NCI-H1092 (cell line): ENCODE data around the gene MAPK11.
"Not testable (repeated sequence)": the region's sequence is repeated elsewhere in the genome, so short reads cannot be mapped to it uniquely, and the experiment has no call there.

Experiments used
- DNase-seq: peaks from one replicate; lab custom pipeline; 2025; lab: John Stamatoyannopoulos, UW

The MAPK11 gene

GRCh38 chr22:50276143-50276542, 6.0 kb upstream of the MAPK11 start:
- no peak for DNase-seq

GRCh38 chr22:50275181-50276055, 5.2 kb upstream of the MAPK11 start:
- DNase-seq: no peak

GRCh38 chr22:50274771-50275170, 4.6 kb upstream of the MAPK11 start:
- no peak for DNase-seq

GRCh38 chr22:50274311-50274710, 4.1 kb upstream of the MAPK11 start:
- DNase-seq: no peak

DNA sequence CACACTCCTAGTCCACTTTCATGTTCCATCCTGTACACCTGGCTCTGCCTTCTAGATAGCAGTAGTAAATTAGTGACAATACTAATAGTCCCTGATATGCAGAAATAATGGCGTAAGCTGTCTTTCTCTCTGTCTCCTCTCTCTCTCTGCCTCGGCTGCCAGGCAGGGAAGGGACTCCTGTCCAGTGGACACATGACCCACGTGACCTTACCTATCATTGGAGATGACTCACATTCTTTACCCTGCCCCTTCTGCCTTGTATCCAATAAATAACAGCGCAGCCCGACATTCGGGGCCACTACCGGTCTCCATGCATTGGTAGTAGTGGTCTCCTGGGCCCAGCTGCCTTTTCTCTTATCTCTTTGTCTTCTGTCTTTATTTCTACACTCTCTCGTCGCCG, 3.6 kb upstream of the MAPK11 start:
- DNase-seq: not testable (repeated sequence)

DNA sequence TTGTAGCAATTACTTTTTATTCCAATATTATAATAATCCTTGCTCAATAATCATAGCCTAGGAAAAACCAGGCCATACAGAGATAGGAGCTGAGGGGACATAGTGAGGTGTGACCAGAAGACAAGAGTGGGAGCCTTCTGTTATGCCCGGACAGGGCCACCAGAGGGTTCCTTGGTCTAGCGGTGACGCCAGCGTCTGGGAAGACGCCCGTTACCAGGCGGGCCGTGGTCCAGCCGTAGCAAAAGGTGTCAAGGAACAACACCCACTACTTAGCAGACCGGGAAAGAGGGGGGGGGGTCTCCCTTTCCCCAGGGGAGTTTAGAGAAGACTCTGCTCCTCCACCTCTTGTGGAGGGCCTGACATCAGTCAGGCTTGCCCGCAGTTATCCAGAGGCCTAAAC, 3.2 kb upstream of the MAPK11 start:
- DNase-seq: not testable (repeated sequence)

DNA sequence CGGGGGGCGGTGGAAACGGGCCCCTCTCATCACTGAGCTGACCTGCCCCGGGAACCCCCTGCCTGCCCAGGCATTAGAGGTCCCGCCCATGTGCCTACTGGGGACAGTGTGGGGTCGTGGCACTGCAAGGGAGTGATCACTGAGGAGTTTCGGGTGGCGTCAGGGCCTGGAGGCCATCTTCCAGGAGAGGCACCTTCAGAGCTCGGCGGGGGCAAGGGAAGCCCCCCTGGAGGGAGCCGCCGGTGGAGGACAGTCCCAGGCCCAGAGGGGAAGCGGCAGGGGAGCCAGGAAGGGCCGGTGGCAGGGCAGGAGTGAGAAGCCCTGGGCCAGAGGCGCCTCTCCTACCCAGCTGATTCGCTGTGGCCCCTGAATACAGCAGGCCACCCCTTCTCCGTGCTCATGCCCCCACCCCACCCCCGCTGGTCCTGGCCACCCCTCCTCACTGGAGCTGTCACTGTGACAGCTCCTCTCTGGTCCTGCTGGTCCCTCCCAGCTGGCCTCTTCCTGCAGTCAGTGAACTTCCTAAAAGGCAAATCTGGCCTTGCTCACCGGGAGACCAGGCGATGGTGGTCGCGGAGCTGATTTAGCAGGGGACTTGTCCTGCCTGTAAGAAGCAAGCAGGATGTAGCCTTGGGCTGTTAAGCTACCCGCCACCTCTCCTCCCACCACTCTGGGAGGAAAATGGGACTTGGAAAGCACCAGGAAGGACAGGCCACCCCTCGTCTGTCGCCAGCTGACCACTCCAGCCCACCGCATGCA, 2.0 kb upstream of the MAPK11 start:
- DNase-seq: no peak

GRCh38 chr22:50271519-50271970, 1.4 kb upstream of the MAPK11 start:
- no peak for DNase-seq

DNA sequence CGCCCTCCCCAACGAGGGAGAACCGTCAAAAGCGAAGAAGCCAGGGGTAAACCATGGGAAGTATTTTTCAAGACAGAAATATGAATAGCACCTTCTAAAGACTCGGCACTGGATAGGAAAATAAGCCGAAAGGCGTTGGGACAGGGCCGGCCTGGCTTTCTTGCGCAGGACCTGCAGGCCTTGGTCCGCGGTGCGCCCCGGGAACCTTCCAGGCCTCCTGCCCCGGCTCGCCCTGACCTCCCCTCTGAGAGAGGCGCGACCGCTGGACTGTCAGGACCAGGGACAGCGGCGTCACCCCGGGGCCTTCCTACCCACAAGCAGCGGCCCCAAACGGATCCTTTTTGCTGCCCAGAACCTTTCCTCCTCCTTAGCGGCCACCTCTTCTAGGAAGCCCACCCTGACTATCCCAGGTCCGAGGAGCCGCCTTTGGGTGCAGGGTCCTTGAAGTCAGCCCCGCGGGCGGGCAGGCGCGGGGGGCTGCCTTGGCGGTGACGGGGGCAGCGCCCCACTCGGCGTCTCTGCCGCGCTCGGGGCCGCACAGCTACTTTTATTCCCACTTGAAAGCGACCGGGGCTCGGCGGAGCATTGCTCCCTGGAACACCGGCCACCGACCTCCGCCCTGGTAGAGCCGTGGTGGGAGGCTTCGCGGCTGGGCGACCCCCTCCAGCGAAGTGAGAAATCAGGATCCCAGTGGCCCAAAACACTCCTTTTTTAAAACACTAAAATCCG, 650 bp upstream of the MAPK11 start:
- DNase-seq: no peak

DNA sequence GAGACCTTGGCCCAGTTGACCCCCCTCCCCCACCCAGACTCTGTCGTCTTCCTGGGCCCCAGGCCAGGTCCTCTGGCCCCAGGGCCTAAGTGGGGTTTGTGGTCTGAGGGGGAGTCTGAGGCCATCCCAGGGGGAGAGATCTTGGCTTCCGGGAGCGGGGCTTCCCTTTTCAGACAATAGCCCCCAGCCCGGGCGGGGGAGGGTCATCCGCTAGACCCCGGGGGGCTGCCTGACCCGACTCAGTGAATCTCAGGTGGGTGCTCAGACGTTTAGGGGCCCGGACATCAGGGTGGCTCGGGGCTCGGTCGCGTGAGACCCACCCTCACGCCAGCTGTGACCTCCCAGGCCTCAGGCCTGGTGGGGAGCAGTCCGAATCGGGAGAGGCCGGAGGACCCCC, 609 bp downstream of the MAPK11 start:
- no peak for DNase-seq

DNA sequence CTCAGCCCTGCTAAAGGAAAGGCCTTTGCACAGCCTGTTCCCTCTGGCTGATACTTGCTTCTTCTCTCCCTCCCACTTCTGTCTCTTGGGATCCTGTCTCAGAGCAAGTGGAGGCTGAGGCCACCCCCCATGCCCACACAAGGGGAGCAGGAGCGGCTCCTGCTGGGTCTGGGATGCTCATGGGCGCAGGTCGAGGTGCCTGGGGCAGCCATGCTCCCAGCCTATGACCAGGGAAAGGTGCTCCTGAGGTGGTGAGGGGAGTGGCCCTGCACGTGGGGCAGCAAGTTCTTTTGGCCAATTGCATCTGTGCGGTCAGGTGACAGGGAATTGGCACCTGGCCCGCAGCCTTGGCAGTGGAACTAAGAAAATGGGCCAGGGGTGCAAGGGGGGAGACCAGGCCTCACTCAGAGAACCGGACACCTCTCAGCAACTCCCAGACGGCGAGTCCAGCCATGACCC, 1.5 kb downstream of the MAPK11 start:
- DNase-seq: no peak

DNA sequence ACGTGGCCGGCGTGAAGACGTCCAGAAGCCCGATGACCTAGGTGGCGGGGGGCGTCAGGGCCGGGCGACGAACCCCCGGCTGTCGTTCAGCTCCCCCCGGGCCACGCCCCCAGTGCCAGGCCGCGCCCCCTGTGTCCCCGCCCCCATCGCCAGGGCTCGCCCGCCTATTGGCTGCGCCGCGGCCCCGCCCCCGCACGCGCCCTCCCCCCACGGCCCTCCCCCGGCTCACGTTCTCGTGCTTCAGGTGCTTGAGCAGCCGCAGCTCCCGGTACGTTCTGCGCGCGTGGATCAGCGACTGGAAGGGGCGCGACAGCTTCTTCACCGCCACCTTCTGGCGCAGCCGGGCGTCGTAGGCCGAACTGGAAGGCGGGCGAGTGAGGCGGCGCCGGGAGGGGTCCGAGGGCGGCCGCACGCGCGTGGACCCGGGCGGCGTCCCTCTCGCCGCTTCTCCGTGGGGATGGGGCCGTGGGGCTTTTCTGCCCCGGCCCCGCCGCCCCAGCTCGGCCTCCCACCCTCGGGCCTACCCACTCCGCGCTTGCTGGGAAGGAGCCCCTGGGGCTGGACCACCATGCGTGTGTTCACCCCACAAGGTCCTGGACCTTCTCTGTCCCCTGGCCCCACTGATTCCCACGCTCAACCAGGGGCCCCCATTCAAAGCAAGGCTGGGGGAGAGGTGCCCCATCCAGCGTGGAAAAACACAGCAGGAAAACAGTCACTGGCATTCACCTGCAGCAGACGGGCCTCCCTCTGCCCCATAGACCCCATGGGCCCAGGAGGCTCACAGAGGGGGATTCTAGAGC, 2.4 kb downstream of the MAPK11 start:
- DNase-seq: no peak

DNA sequence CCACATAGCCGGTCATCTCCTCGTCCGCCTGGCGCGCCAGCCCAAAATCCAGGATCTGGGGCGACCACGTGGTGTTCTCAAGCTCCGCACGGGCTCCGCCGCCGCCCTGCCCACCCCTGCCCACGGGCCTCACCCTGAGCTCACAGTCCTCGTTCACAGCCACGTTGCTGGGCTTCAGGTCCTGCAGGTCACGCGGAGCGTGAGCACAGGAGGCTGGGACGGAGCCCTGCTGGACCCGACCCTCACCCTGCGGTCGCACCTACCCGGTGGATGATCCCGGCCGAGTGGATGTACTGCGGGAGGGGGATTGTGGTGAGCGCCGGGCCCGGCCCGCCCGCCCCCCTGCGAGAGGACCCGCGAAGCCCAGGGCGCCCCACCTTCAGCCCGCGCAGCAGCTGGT, 3.2 kb downstream of the MAPK11 start:
- DNase-seq: no peak

DNA sequence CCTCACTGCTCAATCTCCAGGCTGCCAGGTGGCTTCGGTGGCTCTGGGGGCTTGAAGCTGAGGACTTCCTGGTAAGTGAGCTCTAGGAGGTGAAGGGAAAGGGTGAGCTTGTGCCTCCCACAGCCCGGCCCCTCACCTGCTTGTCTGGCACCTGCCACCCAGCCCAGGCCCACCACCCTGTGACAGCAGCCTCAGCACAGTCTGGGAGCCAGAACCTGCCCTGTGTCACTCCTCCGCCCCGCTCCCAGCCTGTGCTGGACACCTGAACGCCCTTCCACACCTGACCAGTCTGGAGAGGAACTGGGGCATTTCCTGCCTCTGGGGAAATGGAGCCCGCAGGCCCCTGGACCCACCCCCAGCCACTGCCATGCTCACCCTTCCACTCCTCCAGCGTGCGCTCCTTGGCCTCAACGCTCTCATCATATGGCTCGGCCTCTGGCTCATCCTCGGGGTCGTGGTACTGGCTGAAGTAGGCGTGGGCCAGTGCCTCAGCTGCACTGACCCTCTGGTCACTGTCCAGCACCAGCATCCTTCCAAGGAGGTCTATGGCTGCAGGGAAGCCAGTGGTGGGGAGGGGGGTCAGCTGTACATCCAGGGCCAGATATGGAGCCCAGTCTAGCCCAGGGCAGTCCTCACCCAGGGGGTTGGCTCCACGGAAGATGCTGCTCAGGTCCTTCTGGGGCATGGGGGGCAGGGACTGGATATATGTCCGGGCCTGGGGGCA, 5.1 kb downstream of the MAPK11 start:
- DNase-seq: no peak

- DNase-seq: no peak
These were observed 6.0 kb downstream of the MAPK11 start for GRCh38 chr22:50264104-50264745.

GRCh38 chr22:50262973-50263617, 7.1 kb downstream of the MAPK11 start:
- no peak for DNase-seq

DNA sequence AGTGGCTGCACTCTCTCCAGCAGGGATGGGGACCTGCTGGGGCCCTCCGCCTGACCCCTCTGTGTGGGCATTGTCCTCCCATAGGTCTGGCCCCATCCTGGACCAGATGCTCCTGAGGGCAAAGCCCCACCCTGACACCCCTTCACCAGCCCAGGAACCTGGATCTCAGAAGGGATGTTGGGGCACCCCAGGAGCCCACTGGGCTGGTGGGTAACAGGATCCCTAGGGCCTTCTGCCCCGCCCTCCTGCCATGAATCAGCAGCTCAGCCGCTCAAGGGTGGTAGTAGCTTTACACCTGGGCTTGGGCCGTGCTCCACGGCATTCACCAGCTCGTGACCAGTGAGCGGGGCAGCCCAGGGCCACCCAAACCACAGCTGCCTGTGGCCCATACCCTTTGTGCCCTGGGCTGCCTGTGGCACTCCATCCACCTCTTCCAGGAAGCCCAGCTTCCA, 7.7 kb downstream of the MAPK11 start:
- no peak for DNase-seq

DNA sequence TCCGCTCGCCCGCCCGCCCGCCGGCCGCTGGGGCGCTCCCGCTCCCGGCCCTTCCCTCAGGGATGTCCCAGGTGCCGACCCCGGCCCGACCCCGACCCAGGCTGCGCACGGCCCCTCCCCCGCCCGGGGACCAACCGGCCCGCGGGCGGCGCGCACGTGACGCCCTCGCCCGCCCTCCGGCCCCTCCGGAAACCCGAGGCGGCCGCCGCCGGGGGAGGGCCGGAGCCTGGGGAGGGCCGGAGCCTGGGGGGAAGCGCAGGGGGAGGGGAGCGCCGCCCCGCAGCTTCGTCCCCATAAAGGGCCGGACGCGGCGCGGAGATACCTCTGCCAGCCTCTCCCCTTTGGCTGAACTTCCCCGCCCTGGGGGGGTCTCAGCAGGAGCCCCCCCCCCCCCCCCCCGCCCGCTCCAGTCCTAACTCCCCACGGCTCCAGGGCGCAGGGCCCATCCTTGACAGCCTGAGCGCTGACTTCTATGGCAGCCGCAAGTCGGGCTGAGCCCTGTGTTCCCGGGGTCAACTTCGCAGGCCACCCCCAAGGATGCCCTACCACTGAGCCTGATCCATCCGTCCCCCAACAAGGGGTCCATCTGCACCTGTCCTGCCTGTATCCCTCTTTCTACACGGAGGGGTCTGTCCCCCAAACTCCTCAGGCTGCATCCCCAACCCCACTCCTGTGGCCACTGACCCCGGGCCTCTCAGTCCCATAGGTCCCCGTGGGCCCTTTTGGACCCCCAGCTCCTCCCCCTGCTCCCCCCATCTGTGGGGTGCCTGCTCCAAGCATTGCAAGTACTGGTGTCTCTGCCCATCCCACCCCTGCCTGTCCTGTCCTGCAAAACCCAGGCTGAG, 8.3 kb downstream of the MAPK11 start, which contains the start of gene MAPK12:
Gene MAPK12 (minus strand): TSS at position 69 of the 845 bp plus-strand sequence. CDS start 174 bp downstream, outside the sequence.
- DNase-seq: no peak
